ENCODE data around the gene OR4C45. TPM values are rescaled to one million over a fixed set of nuclear protein-coding genes. Genes with fewer than 3 reads are reported as not detected.

The OR4C45 gene
- polyA plus RNA-seq, 1 of the 3 experiments (the other 2 are of a cell fraction), result not detected

GRCh38 chr11:50072226-50073112 is 39.8 kb downstream of the OR4C45 start (continued):
- TF ChIP-seq MXI1 (IDR thresholded peaks at IDR 0.05; ENCODE audit: low read depth, low read length) (no peak), GABPA (IDR thresholded peaks at IDR 0.05; ENCODE audit: low read depth) (no peak), RXRA (IDR thresholded peaks at IDR 0.05; ENCODE audit: borderline replicate concordance, low read depth) (no peak), TCF12 (IDR thresholded peaks at IDR 0.05) (no peak), NRF1 (IDR thresholded peaks at IDR 0.05; ENCODE audit: low read depth, low read length) (no peak), MEF2A (IDR thresholded peaks at IDR 0.05; ENCODE audit: borderline replicate concordance, low read depth) (no peak), FOXM1 (IDR thresholded peaks at IDR 0.05; ENCODE audit: low read depth) (no peak), EP300 (IDR thresholded peaks at IDR 0.05; ENCODE audit: borderline replicate concordance in 1 of 2, low read depth in 1 of 2, low read length in 1 of 2) (no peak), JUND (IDR thresholded peaks at IDR 0.05) (no peak), NFIC (IDR thresholded peaks at IDR 0.05; ENCODE audit: borderline replicate concordance) (no peak)

- H2AFZ ChIP-seq (ENCODE audit: low read depth), result no peak overlapping the region
- H3K9me3 ChIP-seq, result no peaks in the 10 kb centered on the region
- no peak overlapping the region for H3K4me3 ChIP-seq (ENCODE audit: low read depth in 2 of 2, low read length in 1 of 2)
- CTCF ChIA-PET, result no interaction called here
- no peaks in the 10 kb centered on the region for H3K9me2 ChIP-seq
- no peak for DNase-seq
- H3K79me2 ChIP-seq (ENCODE audit: insufficient read depth), result no peaks in the 10 kb centered on the region
- H3K27ac ChIP-seq (ENCODE audit: low read depth in 2 of 2, low read length in 1 of 2), result no peak overlapping the region
- H3K4me2 ChIP-seq, result no peak overlapping the region
- no peak overlapping the region for H3K9ac ChIP-seq
- no peaks in the 10 kb centered on the region for H3K36me3 ChIP-seq (replicated peaks in 1 of 2; ENCODE audit: control insufficient read depth in 1 of 2, insufficient read depth in 2 of 2, low read length in 1 of 2)
- no peak for TF ChIP-seq YY1 (IDR thresholded peaks at IDR 0.05; ENCODE audit: low read depth)
- no peak for TF ChIP-seq EP300 (IDR thresholded peaks at IDR 0.05; ENCODE audit: borderline replicate concordance in 1 of 2, low read depth in 1 of 2, low read length in 1 of 2)
- no peak for TF ChIP-seq RXRA (IDR thresholded peaks at IDR 0.05; ENCODE audit: borderline replicate concordance, low read depth)
- no peak for TF ChIP-seq MXI1 (IDR thresholded peaks at IDR 0.05; ENCODE audit: low read depth, low read length)
- no peak for TF ChIP-seq FOXJ3 (CRISPR knock-in tag; IDR thresholded peaks at IDR 0.05)
- TF ChIP-seq, protein P1, sequence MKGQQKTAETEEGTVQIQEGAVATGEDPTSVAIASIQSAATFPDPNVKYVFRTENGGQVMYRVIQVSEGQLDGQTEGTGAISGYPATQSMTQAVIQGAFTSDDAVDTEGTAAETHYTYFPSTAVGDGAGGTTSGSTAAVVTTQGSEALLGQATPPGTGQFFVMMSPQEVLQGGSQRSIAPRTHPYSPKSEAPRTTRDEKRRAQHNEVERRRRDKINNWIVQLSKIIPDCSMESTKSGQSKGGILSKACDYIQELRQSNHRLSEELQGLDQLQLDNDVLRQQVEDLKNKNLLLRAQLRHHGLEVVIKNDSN (IDR thresholded peaks at IDR 0.05; ENCODE audit: borderline replicate concordance, low read depth), result no peak
- TF ChIP-seq RCOR1 (IDR thresholded peaks at IDR 0.05; ENCODE audit: low read length), result no peak
- TF ChIP-seq, protein P2, sequence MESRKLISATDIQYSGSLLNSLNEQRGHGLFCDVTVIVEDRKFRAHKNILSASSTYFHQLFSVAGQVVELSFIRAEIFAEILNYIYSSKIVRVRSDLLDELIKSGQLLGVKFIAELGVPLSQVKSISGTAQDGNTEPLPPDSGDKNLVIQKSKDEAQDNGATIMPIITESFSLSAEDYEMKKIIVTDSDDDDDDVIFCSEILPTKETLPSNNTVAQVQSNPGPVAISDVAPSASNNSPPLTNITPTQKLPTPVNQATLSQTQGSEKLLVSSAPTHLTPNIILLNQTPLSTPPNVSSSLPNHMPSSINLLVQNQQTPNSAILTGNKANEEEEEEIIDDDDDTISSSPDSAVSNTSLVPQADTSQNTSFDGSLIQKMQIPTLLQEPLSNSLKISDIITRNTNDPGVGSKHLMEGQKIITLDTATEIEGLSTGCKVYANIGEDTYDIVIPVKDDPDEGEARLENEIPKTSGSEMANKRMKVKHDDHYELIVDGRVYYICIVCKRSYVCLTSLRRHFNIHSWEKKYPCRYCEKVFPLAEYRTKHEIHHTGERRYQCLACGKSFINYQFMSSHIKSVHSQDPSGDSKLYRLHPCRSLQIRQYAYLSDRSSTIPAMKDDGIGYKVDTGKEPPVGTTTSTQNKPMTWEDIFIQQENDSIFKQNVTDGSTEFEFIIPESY (IDR thresholded peaks at IDR 0.05; ENCODE audit: borderline replicate concordance, low read depth), result no peak
- TF ChIP-seq MAX (IDR thresholded peaks at IDR 0.05; ENCODE audit: low read depth), result no peak
- no peak for TF ChIP-seq SMC3 (IDR thresholded peaks at IDR 0.05; ENCODE audit: low read depth, low read length)
- no peak for TF ChIP-seq PBX3 (IDR thresholded peaks at IDR 0.05)
- TF ChIP-seq USF2 (IDR thresholded peaks at IDR 0.05; ENCODE audit: borderline replicate concordance, low read depth, low read length), result no peak
- POLR2A ChIA-PET, result no interaction called here
- no peaks in the 10 kb centered on the region for H3K27me3 ChIP-seq (ENCODE audit: insufficient read depth)
- no peaks in the 10 kb centered on the region for H3K4me1 ChIP-seq (ENCODE audit: control insufficient read depth in 1 of 2, insufficient read depth in 2 of 2, low read depth in 1 of 2, low read length in 1 of 2)
- no peaks in the 10 kb centered on the region for H3F3A ChIP-seq (replicated peaks; ENCODE audit: insufficient read depth)
- H4K20me1 ChIP-seq (ENCODE audit: insufficient read depth), result no peaks in the 10 kb centered on the region
- 26% methylated on average over 9 of the region's 10 CpGs for WGBS (ENCODE audit: low lambda C conversion rate)
Measured at GRCh38 chr11:50073113-50074105, 40.7 kb downstream of the OR4C45 start.

Data from SK-N-SH (cell line).